KOPT-K1 (cell line): ENCODE results near the gene RAET1G.
"Not testable (repeated sequence)": the region's sequence is repeated elsewhere in the genome, so short reads cannot be mapped to it uniquely, and the experiment has no call there.

Experiments
- H3K27ac ChIP-seq: fragments of 200-600 bp; sonication (generic); 2 replicates; pipeline ENCODE4 v1.5.1; 2016; ENCODE audit warnings: antibody characterized with exemption, mild to moderate bottlenecking, low read depth, low read length; ENCODE audit not compliant: poor library complexity, severe bottlenecking
- H3K36me3 ChIP-seq: fragments of 200-600 bp; sonication (generic); 2 replicates; pipeline ENCODE4 v1.5.1; 2017; ENCODE audit warnings: antibody characterized with exemption, mild to moderate bottlenecking, low read length, moderate library complexity; ENCODE audit not compliant: insufficient read depth
- H3K9me3 ChIP-seq: fragments of 200-600 bp; sonication (generic); 2 replicates; pipeline ENCODE4 v1.5.1; 2017; ENCODE audit warnings: antibody characterized with exemption, low read length, mild to moderate bottlenecking; ENCODE audit not compliant: insufficient read depth, poor library complexity, severe bottlenecking

The RAET1G gene

DNA sequence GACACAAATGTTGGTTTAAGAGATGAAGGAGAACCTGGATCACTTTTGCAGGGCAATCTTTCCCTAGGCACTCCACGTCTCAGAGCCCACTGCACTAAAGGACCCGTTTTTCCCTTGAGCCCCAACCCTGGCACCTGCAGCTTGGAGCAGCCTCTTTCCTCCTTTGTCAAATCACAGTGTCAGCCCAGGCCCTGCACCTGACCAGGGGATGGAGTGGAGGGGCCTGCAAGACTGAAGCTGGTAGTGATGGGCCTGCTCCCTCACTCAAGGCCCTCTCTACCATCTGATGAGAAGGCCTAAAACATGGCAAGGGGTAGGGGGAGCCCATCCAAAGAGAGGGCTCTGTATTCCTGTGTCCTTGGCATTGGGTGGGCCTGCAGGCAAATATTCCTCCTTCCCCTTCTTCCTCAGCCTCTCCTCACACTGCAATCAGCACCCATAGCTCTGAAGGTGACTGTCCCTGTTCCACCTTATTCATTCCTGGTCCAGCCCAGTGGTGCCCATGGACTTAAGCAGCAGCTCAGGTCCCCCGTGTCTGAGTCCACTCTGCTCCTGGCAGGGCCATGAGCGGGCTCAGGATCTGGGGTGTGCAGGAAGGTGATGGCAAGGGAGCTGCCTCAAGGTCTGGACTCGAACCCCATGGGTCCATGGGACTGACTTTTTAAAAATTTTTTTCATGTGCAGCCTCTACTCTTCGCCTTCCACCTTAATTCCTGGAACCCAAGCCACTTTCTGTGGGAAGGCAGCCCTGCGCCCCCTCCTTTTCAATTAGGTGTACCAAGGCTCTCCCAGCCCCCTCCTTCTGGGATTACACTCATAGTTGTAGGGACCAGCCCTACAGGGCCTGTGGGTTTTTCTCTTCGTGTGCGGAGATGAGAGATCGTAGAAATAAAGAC, 6.7 kb downstream of the RAET1G start:
- no peak overlapping the region for H3K27ac ChIP-seq
- H3K9me3 ChIP-seq: no peaks in the 10 kb centered on the region
- H3K36me3 ChIP-seq: no peaks in the 10 kb centered on the region

DNA sequence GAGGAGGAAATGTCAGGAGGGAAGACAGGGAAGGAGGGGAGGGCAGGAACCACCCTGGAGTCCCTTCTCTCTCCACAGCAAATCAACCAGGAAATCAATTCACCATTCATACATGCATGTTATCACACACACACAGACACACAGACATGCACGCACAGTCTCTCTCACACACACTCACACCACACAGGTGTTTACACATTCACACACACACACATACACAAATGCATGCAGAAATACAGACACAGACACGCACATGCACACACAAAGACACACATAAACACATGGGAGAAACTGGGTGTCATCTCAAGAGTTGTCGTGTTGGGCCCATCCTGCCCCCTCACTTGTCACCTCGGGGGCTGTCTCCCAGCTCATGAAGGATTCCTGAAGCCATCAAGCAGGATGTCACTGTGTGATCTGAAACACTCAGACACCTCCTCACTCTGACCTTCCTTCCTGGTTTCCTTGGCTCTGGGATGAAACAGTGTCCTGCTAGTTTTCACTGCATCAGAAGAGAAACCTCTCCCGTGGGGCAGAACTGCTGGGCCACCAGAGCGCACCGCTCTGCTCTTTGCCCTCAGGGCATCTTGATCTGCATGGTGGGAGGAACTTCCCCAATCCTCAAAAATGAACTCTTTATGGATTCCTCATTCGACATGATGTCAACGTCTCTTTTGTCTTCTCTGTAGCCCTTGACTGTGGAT, 9.2 kb downstream of the RAET1G start:
- no peaks in the 10 kb centered on the region for H3K36me3 ChIP-seq
- H3K9me3 ChIP-seq: peaks cover 14% of the 10 kb centered on the region
- no peak overlapping the region for H3K27ac ChIP-seq

- Histone ChIP-seq H3K36me3 (no peaks in the 10 kb centered on the region), H3K9me3 (peaks cover 20% of the 10 kb centered on the region), H3K27ac (no peak overlapping the region)
These were observed 9.8 kb downstream of the RAET1G start for GRCh38 chr6:149913085-149913484.

DNA sequence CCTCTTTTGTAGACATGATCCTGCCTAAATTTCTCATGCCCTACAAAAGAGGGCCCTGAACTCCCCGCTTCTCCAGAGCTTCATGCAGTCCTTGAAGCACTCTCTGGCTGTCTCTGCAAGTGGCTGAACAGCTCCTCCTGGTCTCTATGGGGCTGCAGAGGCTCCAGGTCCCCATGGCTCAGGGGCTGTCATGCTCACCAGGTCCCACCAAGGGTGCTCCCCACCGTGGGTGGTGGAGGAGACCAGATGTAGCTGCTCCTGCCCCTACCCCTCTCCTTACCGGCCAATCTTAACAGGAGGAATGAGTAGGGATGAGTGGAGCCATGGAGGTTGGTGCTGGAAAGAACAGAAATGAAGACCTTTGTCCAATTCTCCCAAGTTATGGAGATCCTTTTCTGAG, 10.2 kb downstream of the RAET1G start:
- H3K36me3 ChIP-seq, H3K27ac ChIP-seq: not testable (repeated sequence)
- H3K9me3 ChIP-seq: peaks cover 24% of the 10 kb centered on the region

- Histone ChIP-seq H3K36me3 (no peaks in the 10 kb centered on the region), H3K27ac (no peak overlapping the region), H3K9me3 (peaks cover 29% of the 10 kb centered on the region)
These were observed 12.2 kb downstream of the RAET1G start for GRCh38 chr6:149910721-149911151.

DNA sequence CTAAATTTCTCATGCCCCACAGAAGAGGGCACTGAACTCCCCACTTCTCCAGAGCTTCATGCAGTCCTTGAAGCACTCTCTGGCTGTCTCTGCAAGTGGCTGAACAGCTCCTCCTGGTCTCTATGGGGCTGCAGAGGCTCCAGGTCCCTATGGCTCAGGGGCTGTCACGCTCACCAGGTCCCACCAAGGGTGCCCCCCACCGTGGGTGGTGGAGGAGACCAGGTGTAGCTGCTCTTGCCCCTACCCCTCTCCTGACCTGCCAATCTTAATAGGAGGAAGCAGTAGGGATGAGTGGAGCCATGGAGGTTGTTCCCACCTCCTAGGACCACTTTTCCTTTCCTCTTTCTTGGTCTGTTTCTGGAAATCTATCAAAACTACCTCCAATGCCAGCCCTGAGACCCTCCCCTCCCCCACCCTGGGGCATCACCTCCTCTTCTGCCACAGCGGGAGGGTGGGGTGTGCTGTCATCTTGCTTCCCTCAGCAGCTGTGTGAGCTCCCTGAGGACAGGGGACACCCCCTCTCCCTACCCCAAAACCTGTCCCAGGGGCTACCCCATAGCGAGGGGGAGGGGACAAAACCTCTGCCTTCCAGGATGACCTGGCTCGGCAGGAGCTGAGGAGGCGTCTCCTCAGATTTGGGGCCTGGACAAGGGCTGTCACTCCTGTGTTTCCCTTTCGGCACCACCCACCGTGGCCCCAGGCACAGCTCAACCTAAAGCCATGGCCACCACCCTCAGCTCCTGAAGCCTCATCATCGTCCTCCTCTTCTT, 13.0 kb downstream of the RAET1G start:
- Histone ChIP-seq H3K27ac (no peak overlapping the region), H3K9me3 (peaks cover 29% of the 10 kb centered on the region), H3K36me3 (no peaks in the 10 kb centered on the region)

DNA sequence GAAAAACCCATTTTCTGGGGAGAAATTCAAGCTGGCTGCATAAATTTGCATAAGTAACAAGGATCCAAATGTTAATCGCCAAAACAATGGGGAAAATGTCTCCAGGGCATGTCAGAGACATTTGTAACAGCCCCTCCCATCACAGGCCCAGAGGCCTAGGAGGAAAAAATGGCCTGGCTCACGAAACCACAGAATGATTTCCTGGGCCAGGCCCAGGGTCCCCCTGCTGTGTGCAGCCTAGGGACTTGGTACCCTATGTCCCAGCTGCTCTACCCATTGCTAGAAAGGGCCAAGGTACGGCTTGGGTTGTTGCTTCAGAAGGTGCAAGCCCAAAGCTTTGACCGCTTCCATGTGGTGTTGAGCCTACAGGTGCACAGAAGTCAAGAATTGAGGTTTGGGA, 14.4 kb downstream of the RAET1G start:
- not testable (repeated sequence) for H3K27ac ChIP-seq
- H3K9me3 ChIP-seq: peaks cover 29% of the 10 kb centered on the region

DNA sequence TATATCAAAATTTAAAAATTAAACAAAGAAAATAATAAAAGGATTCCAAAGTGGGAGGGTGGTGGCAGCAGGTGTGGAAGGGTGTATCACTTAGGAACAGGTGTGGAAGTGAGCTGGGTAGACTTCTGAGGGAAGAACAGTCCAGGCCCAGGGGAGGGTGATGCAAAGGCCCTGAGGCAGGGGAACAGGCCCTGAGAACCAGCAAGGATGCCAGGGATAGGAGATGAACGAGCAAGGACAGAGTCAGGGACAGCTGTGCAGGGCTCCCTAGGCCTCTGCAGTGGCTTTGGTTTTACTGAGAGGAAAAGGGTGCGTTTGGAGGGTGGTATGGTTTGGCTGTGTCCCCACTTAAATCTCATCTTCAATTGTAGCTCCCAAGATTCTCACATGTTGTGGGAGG, 15.6 kb downstream of the RAET1G start:
- H3K27ac ChIP-seq: no peak overlapping the region
- no peaks in the 10 kb centered on the region for H3K36me3 ChIP-seq
- H3K9me3 ChIP-seq: peaks cover 29% of the 10 kb centered on the region

More for the DNA sequence above, 14.4 kb downstream of the RAET1G start:
- not testable (repeated sequence) for H3K36me3 ChIP-seq

DNA sequence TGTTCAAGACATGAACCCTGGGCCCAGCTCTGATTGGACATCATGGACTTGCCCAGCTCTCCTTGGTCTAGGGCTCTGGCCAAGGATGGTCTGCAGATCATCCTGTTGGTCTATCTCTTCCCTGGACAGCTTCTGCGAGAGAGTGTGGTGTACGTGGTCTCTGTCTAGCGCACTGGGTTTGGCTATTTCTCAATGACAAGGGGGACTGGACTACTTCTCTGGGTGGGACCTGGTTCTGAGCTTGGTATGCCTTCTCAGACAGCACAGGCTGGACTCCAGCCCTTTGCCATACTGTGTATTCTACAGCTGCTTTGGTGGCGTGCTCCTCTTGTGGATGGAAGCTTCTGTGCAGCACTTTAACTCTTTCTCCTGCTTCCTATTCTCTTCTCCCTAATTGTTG, 16.5 kb downstream of the RAET1G start:
- no peaks in the 10 kb centered on the region for H3K36me3 ChIP-seq
- peaks cover 29% of the 10 kb centered on the region for H3K9me3 ChIP-seq
- no peak overlapping the region for H3K27ac ChIP-seq

- H3K27ac ChIP-seq: no peak overlapping the region
- H3K36me3 ChIP-seq: no peaks in the 10 kb centered on the region
- peaks cover 29% of the 10 kb centered on the region for H3K9me3 ChIP-seq
These were observed 17.0 kb downstream of the RAET1G start for GRCh38 chr6:149905911-149906371.

DNA sequence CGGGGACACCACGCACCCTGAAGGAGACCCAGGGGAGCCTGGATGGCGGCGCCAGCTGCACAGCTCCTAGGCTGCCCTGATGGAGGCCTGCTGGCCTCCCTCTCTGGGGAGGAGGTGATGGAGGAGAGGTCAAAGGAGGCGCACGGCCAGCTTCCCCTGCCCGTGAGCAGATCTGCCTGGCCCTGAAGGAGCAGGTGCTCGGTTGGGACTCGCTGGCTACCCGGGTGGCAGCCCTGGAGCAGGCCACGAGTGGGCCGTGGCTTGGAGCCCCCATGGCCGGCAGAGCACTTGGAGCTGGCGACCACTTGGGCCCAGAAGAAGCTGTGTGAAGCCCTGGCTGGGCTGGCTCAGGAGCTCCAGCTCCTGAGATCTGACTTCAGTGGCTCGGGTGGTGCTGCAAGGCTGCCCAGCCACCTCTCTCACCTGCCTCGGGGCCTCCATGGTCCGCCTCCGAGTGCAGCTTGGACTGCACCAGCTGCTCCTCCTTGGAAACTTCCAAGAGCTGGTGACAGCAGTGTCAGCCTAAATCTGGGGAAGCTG, 17.5 kb downstream of the RAET1G start:
- no peak overlapping the region for H3K27ac ChIP-seq
- no peaks in the 10 kb centered on the region for H3K36me3 ChIP-seq
- H3K9me3 ChIP-seq: peaks cover 29% of the 10 kb centered on the region

DNA sequence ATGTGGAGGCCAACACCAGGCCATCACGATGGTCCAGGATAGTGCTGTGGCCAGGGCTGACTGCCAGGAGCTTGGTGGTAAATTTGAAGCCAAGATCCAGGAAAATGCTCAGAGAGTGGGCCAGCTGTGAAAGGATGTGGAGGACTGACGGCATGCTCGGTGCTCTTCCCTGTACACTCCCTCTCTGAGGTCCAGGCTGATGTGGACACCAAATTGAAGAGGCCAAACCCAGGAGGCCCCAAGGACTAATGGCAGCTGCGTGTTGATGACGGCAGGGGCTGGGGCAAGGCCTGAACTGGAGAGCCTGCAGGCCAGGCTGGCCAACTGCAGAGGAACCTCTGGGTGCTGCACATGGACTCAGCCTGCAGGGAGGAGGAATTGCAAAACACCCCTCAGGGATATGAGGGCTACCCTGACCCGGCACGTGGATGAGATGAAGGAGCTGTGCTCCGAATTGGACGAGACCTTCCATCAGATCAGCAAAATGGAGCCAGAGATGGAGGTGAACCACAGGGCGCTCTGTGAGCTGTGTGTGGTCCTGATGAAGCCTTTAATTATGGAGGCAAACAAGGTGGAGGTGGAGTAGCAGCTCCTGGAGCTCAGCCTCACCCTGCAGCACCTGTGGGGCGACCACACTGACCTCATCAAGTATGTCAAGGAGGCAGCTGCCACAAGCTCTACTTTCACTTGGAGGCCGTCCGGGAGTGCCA, 18.1 kb downstream of the RAET1G start:
- H3K27ac ChIP-seq: no peak overlapping the region
- H3K9me3 ChIP-seq: peaks cover 26% of the 10 kb centered on the region
- no peaks in the 10 kb centered on the region for H3K36me3 ChIP-seq

GRCh38 chr6:149903938-149904611, 18.8 kb downstream of the RAET1G start:
- H3K36me3 ChIP-seq: no peaks in the 10 kb centered on the region
- peaks cover 19% of the 10 kb centered on the region for H3K9me3 ChIP-seq
- H3K27ac ChIP-seq: no peak overlapping the region
